Kasumi-1 (cell line): ENCODE measurements around the gene PTHLH.

ENCODE experiments used
- DNase-seq, 2 experiments: peaks; one replicate each; lab custom pipeline; 2025; lab: John Stamatoyannopoulos, UW

The PTHLH gene

GRCh38 chr12:27937768-27938167, 34.8 kb downstream of the PTHLH start:
- no peak for DNase-seq

DNA sequence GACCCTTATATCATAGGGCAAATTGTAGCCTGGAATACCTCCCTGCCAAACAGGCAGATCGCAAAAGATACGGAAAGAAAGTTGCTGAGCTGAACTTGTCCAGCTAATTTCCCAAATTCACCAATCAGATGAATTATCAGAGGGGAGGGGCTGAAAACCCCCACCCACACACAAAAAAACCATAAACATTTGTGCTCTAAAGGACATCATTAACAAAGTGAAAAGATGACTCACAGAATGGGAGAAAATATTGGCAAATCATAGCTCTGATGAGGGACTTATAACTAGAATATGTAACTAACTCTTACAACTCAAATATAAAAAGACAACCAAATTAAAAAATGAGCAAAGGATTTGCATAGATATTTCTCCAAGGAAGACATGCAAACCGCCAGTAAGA, 36.3 kb downstream of the PTHLH start:
- no peak for DNase-seq

DNA sequence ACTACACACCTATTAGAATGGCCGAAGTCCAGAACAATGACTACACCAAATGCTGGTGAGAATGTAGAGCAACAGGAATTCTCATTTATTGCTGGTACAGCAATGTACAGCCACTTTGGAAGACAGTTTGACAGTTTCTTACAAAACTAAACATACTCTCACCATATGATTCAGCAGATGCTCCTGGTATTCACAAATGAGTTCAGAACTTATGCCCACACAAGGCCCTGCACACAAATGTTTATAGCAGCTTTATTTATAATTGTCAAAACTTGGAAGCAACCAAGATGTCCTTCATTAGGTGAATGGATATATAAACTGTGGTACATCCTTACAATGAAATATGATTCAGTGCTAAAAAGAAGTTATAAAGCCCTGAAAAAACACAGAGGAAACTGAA, 38.3 kb downstream of the PTHLH start:
- DNase-seq, result no peak

DNA sequence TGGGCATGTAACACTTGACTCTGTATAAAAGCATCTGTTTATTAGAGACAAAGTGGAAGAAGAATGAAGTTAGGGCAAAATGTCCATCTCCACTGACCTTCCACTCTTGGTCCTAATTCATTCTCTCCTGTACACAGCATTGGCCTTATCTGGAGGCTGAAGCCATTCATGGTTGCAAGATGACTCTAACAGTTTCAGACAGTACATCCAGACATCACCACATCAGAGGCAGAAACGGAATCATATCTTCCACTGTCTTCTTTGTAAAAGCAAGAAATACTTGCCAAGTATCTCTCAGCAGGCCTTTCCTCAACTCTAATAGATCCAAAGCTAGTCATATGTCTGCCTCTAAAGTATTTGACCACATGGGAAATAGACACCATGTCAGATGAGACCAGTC, 41.1 kb downstream of the PTHLH start:
- no peak for DNase-seq

DNA sequence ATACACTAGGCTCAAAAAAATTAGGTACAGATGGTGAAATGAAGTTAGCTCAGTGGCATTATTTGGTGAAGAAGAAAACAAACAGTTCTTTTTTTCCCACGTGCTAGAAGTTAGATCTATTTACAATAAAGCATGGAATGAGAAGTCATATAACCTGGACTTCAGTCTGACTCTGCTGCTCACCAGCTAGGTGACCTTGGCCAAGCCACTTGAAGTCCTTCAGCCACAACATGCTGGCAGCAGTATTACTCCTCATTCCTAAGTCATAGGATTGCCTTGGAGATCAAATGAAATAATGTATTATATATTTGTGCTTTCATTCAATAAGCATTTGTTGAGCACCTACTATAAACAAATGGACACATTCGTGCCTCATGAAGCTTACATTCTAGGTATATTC, 45.2 kb downstream of the PTHLH start:
- no peak for DNase-seq

- DNase-seq, result no peak
Observed at GRCh38 chr12:27924350-27925135, 48.0 kb downstream of the PTHLH start.

- DNase-seq, result no peak
Observed at GRCh38 chr12:27922531-27923139, 49.9 kb downstream of the PTHLH start.

- no peak for DNase-seq
Observed at GRCh38 chr12:27919671-27920235, 52.8 kb downstream of the PTHLH start.

- no peak for DNase-seq
Observed at GRCh38 chr12:27915536-27915935, 57.0 kb downstream of the PTHLH start.

DNA sequence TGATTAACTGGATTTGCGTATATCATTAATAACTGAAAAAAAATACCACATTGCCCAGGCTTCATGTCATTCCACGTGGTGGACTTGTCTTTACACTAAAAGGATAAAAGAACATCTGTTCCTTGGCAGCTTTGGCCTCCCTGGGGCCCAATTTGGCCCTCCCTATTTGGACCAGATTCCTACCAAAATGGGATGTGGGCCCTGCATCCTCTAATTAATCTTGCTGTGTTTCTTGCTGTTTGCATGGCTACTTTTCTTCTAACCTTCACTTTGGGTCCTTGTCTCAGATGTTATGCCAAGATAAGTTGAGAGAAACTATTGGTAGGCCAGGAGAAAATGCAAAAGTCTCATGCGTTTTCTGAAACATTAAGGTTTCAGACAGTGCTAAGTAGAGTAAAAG, 57.5 kb downstream of the PTHLH start:
- DNase-seq, result no peak

- no peak for DNase-seq
Observed at GRCh38 chr12:27913999-27914614, 58.4 kb downstream of the PTHLH start.

DNA sequence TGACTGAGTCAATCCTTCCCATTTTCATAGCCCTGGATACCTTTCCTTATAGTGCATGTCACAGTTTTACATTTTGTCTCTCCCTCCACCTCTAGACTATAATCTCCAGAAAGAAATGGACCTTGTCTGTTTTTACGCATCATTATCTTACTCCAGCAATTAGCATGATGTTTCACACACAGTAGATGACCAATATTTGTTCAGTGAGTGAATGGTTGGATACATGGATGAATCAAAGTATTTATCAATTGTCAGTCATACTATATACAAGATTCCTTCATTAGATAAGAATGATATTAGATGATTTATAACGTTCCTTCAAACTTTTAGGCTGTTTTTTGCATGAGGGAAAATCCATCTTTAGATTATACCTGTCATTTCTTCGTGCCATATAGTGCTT, 61.1 kb downstream of the PTHLH start:
- DNase-seq, result no peak
